NT2/D1 (cell line): ENCODE measurements around the gene FAM25C.
"Not testable (repeated sequence)": the region's sequence is repeated elsewhere in the genome, so short reads cannot be mapped to it uniquely, and the experiment has no call there.

Source experiments
- SUZ12 ChIP-seq: IDR thresholded peaks from 2 replicates; pipeline ENCODE4 v1.6.1; 2011; ENCODE audit not compliant: insufficient read length, insufficient read depth; ENCODE audit errors: extremely low read depth
- YY1 ChIP-seq: IDR thresholded peaks from 2 replicates; pipeline ENCODE4 v1.6.1; 2011; ENCODE audit not compliant: insufficient read length, insufficient read depth
- ZNF274 ChIP-seq: IDR thresholded peaks from 2 replicates; pipeline ENCODE4 v1.6.1; 2011; ENCODE audit warnings: mild to moderate bottlenecking, low read depth, low read length

GRCh38 chr10:47986413-47987230 lies 13.0 kb downstream of the FAM25C start:
- TF ChIP-seq YY1, ZNF274, SUZ12: not testable (repeated sequence)
